ENCODE results near the gene SPINK13.

- TF ChIP-seq CTCF (IDR thresholded peaks at IDR 0.05 in 4 of 5, conservative IDR thresholded peaks at IDR 0.05 in 1 of 5) (no peak), POLR2A (IDR thresholded peaks at IDR 0.05) (no peak)
These were observed 37.9 kb downstream of the SPINK13 start for GRCh38 chr5:148306446-148306845.

Data from gastrocnemius medialis (tissue), 4 donors.